UCSD-AML1 (cell line): ENCODE data around the gene MAP2K7.
"Not testable (repeated sequence)": the region's sequence is repeated elsewhere in the genome, so short reads cannot be mapped to it uniquely, and the experiment has no call there.

Source experiments
- DNase-seq: peaks from one replicate; lab custom pipeline; 2025; ENCODE audit not compliant: unreplicated experiment; lab: John Stamatoyannopoulos, UW

The MAP2K7 gene

GRCh38 chr19:7907122-7907521, 3.4 kb downstream of the MAP2K7 start:
- DNase-seq: no peak

- DNase-seq: no peak
Observed at GRCh38 chr19:7907544-7907943, 3.9 kb downstream of the MAP2K7 start.

DNA sequence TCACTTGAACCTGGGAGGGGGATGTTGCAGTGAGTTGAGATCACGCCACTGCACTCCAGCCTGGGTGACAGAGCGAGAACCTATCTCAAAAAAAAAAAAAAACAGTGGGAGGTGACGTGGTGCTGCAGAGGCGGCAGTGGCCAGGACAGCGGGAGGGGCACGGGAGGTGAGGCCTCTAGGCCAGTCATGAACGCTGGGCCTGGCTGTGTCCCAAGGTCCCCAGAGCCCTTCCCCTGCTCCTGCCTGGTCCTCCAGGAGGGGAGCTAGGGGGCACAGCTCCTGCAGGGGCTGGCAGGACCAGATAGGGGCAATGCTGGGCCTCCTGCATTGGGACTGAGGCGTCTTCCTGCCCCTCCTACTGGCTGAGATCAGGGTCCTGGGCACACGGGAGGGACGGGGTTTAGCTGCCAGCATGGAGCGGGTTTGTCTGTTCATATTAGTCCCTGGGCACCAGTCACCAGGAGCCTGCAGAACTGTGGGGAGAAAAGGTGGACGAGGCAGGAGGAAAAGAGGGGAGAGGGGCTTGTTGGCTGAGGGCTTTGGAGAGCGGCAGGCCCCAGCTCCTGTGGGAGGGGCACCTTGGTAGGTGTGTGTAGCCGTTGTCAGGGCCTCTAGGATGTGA, 4.5 kb downstream of the MAP2K7 start:
- DNase-seq: no peak

DNA sequence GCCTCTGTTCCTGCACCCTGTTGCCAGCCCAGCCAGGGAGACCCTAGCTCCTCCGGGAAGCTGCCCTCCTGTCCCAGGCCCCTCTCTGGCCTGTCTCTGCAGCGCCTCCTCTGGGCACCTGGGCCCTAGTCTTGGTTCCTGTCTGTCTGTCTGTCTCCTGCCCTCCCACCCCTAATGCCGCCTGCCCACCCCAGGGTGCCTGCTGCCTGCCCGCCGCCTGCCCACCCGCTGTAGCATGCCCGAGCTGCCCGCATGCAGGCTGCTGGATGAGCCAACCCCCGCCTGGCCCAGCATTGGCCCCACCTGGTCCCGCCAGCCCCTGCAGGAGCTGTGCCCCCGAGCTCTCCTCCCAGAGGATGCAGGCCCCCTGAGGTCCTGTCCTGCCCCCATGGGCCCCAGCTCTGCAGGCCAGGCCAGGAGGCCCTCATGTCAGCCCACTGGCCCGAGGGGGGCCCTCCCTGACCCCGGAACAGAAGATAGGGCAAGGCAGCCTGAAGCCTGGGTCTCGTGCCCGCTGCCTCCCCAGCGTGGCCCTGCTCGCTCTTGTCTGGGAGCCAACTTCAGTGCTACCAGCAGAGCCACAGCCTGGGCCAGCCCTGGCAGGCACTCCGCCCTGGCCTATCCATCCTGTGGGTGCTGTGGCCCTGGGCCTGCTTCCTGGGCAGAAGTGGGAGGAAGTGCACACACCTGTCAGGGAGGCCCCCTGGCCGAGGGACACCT, 5.2 kb downstream of the MAP2K7 start:
- no peak for DNase-seq

DNA sequence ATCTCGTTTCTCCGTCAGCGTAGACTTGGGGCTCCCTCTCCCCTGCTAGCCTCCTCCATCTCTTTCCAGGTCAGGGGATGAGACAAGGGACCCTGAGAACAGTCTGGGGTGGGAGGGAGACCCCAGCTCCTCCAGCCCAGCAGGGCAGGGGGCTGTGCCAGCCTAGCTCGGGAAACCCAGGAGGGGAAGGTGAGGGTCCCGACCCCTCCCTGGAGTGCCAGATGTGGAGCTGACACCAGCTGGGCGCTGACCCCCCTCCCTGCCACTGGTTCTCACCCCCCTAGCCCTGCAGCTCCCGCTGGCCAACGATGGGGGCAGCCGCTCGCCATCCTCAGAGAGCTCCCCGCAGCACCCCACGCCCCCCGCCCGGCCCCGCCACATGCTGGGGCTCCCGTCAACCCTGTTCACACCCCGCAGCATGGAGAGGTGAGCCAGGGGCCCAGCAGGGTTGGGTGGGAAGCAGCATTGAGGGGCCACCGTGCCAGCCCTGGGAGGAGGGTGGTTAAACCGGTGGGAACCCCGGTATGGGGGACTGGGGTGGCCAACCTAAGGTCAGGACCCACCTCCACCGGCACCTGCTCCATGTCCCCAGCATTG, 5.9 kb downstream of the MAP2K7 start:
- DNase-seq: no peak

DNA sequence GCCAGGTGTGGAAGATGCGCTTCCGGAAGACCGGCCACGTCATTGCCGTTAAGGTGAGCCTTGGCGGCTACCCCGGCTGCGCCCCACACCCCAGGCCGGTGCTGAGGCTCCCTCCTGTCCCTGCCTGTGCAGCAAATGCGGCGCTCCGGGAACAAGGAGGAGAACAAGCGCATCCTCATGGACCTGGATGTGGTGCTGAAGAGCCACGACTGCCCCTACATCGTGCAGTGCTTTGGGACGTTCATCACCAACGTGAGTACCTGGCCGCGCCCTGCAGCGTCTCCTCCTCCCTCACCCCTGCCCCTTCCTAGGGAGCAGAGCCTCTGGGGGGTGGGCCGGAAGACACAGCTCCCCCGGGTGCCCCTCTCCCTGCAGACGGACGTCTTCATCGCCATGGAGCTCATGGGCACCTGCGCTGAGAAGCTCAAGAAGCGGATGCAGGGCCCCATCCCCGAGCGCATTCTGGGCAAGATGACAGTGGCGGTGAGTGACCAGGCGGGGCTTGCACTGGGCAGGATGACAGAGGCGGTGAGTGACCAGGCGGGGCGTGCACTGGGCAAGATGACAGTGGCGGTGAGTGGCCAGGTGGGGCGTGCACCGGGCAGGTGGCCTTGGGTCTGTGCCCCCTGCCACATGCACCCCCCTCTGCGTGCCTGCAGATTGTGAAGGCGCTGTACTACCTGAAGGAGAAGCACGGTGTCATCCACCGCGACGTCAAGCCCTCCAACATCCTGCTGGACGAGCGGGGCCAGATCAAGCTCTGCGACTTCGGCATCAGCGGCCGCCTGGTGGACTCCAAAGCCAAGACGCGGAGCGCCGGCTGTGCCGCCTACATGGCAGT, 6.9 kb downstream of the MAP2K7 start:
- no peak for DNase-seq

GRCh38 chr19:7911508-7912143, 7.9 kb downstream of the MAP2K7 start:
- DNase-seq: no peak

GRCh38 chr19:7912144-7912696, 8.5 kb downstream of the MAP2K7 start:
- no peak for DNase-seq

GRCh38 chr19:7912697-7913564, 9.3 kb downstream of the MAP2K7 start:
- no peak for DNase-seq

DNA sequence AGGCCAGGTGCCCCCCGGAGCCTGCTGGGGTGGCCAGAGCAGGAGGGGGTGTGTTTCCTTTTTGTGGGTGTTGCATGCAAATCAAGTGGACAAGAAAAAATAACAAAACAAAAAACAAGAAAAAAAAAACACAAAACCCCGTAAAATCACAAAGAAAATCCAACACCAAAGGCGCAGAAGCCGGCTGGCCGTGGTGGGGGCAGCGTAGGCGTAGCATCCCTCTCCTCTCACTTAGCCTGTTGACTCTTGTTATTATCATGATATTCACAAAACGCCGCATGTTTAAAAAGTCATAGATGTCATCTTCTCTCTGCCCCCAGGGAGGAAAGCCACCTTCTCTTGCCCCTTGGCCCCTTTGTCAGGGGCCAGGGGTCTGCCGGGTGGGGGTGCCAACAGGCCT, 10.0 kb downstream of the MAP2K7 start:
- no peak for DNase-seq

GRCh38 chr19:7914099-7914498, 10.4 kb downstream of the MAP2K7 start:
- no peak for DNase-seq

DNA sequence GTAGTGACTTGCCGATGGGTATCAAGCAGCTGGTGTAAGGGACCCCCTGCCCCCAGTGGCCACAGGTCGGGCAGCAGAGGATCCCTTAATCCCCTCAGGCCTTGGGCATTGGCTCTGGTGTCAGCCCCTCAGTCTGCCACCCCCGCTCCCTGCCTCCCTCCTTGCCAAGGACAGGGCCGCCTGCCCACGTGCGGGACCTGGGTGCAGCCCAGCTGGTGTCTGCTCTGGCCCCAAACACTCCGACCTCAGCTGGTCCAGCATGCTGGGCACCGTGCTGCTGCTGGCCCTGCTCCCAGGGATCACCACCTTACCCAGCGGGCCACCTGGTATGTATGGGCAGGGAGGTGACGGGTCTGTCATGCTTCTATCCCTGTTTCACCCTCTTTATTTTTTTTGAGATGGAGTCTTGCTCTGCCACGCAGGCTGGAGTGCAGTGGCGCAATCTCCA, 10.9 kb downstream of the MAP2K7 start, which contains the start of gene TGFBR3L:
Gene TGFBR3L (plus strand): TSS at position 233 of the 448 bp plus-strand sequence.
- no peak for DNase-seq

DNA sequence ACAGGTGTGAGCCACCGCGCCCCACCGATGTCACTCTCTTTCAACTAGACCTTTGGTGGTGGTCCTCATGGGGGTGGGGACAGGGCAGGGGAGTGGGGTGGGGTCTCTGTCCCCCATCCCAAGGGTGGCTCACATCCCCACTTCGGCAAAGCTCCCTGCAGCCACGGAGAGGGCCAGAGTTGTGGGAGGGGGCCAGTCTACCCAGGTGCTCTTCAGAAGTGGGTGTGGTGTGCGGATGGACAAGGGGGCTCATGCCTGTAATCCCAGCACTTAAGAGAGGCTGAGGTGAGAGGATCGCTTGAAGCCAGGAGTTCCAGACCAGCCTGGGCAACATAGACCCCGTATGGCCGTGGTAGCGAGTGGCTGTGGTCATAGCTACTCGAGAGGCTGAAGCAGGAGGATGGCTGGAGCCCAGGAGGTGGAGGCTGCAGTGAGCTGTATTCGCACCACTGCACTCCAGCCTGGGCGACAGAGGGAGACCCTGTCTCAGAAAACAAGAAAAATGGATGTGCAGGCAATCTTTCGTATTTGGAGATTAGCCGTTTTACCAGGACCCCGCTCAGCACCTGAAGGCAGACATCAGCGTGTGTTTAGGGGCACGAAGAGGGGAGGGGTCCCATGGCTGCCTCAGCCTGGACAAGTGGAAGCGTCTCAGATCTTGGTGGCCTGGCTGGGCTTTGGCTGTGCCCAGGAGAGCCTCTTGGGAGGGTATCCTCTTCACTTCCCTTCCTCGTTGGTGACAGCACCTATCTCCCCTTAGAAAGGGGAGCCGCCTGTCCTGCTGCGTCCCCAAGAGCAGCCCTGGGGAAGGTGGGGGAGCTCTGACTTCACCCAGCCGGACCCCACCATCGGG, 11.8 kb downstream of the MAP2K7 start:
- no peak for DNase-seq

- DNase-seq: peak; percentile 23
Observed at GRCh38 chr19:7916103-7916954, 12.7 kb downstream of the MAP2K7 start.

DNA sequence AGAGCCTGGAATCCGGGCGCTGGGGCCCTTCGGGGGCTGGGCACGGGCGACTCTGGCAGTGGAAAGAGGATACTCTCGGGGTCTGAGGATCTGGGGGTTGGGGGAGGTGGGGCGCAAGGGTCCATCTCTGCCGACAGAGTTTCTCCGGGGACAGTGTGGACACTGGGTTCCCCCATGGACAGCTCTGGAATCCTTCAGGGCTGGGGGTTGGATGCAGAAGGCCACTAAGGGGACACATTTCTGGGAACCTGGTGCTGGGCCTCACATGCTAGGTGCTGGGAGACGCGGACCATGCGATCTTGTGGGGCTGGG, 13.2 kb downstream of the MAP2K7 start:
- no peak for DNase-seq

- DNase-seq: peak; percentile 50
Observed at GRCh38 chr19:7917267-7918061, 13.8 kb downstream of the MAP2K7 start.

- DNase-seq: not testable (repeated sequence)
Observed at GRCh38 chr19:7918062-7918614, 14.5 kb downstream of the MAP2K7 start.
